Keratinocyte (primary cell): ENCODE results near the gene HMGXB3. TPM values are rescaled to one million over a fixed set of nuclear protein-coding genes. Genes with fewer than 3 reads are reported as not detected.

Experiments used
- DNase-seq: peaks from one replicate; pipeline ENCODE4 v3.0.0-alpha.2; 2011; ENCODE audit warnings: low read depth, missing footprints, low spot score
- FAIRE-seq: peaks from 2 replicates; lab custom pipeline; 2011; peaks lifted over from hg19 to GRCh38; lab: Jason Lieb, UNC
- H2AFZ ChIP-seq: 2 replicates; pipeline ENCODE4 v1.6.0; 2012; ENCODE audit warnings: low read length, control low read depth, inconsistent platforms; ENCODE audit not compliant: control insufficient read depth
- H3K27ac ChIP-seq: 2 replicates; pipeline ENCODE4 v1.5.1; 2011; ENCODE audit warnings: low read length; ENCODE audit not compliant: control insufficient read depth, insufficient read depth
- H3K27me3 ChIP-seq: 3 replicates; pipeline ENCODE4 v1.6.0; 2011; ENCODE audit warnings: low read length; ENCODE audit not compliant: control insufficient read depth, insufficient read depth; ENCODE audit errors: extremely low read depth
- H3K36me3 ChIP-seq, 2 experiments: 2 replicates in 1 of 2; 3 replicates in 1 of 2; pipeline ENCODE4 v1.5.1; 2011; ENCODE audit warnings: low read length in 2 of 2, mild to moderate bottlenecking in 1 of 2; ENCODE audit not compliant: control insufficient read depth in 2 of 2, insufficient read depth in 2 of 2; ENCODE audit errors: extremely low read depth in 1 of 2
- H3K4me1 ChIP-seq: 3 replicates; pipeline ENCODE4 v1.5.1; 2011; ENCODE audit warnings: low read length; ENCODE audit not compliant: control insufficient read depth, insufficient read depth; ENCODE audit errors: extremely low read depth
- H3K4me2 ChIP-seq: 3 replicates; pipeline ENCODE4 v1.6.0; 2011; ENCODE audit warnings: low read depth, low read length; ENCODE audit not compliant: control insufficient read depth, insufficient read depth; ENCODE audit errors: extremely low read depth
- H3K4me3 ChIP-seq, 3 experiments: fragments of 200-600 bp in 1 of 3; sonication (generic) in 1 of 3; 2 replicates in 2 of 3; 3 replicates in 1 of 3; pipeline ENCODE4 v1.5.1; 2011 to 2016; ENCODE audit warnings: low read length in 3 of 3, mild to moderate bottlenecking in 3 of 3, control low read depth in 2 of 3, inconsistent platforms in 1 of 3, low read depth in 1 of 3, mixed read lengths in 1 of 3, mixed run types in 1 of 3, moderate library complexity in 1 of 3; ENCODE audit not compliant: control insufficient read depth in 2 of 3, insufficient read depth in 2 of 3; ENCODE audit errors: extremely low read depth in 1 of 3
- H3K79me2 ChIP-seq: 2 replicates; pipeline ENCODE4 v1.6.0; 2012; ENCODE audit warnings: low read length; ENCODE audit not compliant: control insufficient read depth, insufficient read depth
- H3K9ac ChIP-seq: 3 replicates; pipeline ENCODE4 v1.6.0; 2011; ENCODE audit warnings: low read length; ENCODE audit not compliant: control insufficient read depth, insufficient read depth; ENCODE audit errors: extremely low read depth
- H3K9me1 ChIP-seq: 3 replicates; pipeline ENCODE4 v1.6.0; 2011; ENCODE audit warnings: low read length; ENCODE audit not compliant: control insufficient read depth, insufficient read depth; ENCODE audit errors: extremely low read depth
- H3K9me3 ChIP-seq: 2 replicates; pipeline ENCODE4 v1.5.1; 2012; ENCODE audit warnings: low read depth, low read length; ENCODE audit not compliant: control insufficient read depth
- H4K20me1 ChIP-seq: 3 replicates; pipeline ENCODE4 v1.6.0; 2011; ENCODE audit warnings: low read length; ENCODE audit not compliant: control insufficient read depth, insufficient read depth; ENCODE audit errors: extremely low read depth
- EZH2 ChIP-seq: IDR thresholded peaks from one replicate; pipeline ENCODE4 v1.6.1; 2012; ENCODE audit warnings: inconsistent platforms, mild to moderate bottlenecking, low read length, moderate library complexity
- dilution Hi-C: fragments of 300-500 bp; cut with MboI; formaldehyde crosslinking; loops from one replicate; pipeline ENCODE4 v1.7.0; 2020; ENCODE audit warnings: low sequenced_read_pairs; ENCODE audit not compliant: extremely low pct_ligation_motif_present
- polyA plus RNA-seq, 5 experiments: library from polyadenylated mRNA; depleted of rRNA in 3 of 5; stranded (reverse) in 3 of 5; stranded (forward) in 1 of 5; unstranded in 1 of 5; fragments of >200 nt; gene quantifications; 1 replicate in 1 of 5; 2 replicates in 3 of 5; 3 replicates in 1 of 5; pipeline versions ENCODE4 v1.2.1 to v1.2.3, GENCODE V29; 2011 to 2012; ENCODE audit warnings: missing spikeins in 2 of 5, low read depth in 1 of 5, low replicate concordance in 1 of 5
- TF ChIP-seq, protein P1 (sequence below), 3 experiments: IDR thresholded peaks in 1 of 3; conservative IDR thresholded peaks in 1 of 3; optimal IDR thresholded peaks in 1 of 3; 2 replicates in 2 of 3; 3 replicates in 1 of 3; pipeline versions ENCODE3 to v1.5.1; 2011; ENCODE audit warnings: low read length in 3 of 3, mild to moderate bottlenecking in 3 of 3, moderate library complexity in 2 of 3, control low read depth in 1 of 3, inconsistent platforms in 1 of 3; ENCODE audit not compliant: insufficient read depth in 2 of 3; ENCODE audit errors: extremely low read depth in 1 of 3

Gene HMGXB3
- polyA plus RNA-seq, 1 donor (not counting 4 experiments of a cell fraction or from before 2014, with no cell fraction given): 39.4 TPM

GRCh38 chr5:149993471-149993870 lies 7.1 kb upstream of the HMGXB3 start:
- H3K9ac ChIP-seq: no peak overlapping the region
- no peak overlapping the region for H2AFZ ChIP-seq
- no peaks in the 10 kb centered on the region for H3K27me3 ChIP-seq
- no peaks in the 10 kb centered on the region for H3K9me3 ChIP-seq
- H3K36me3 ChIP-seq: peaks cover 7% of the 10 kb centered on the region in 2 experiments
- H3K9me1 ChIP-seq: no peaks in the 10 kb centered on the region
- TF ChIP-seq EZH2: no peak
- TF ChIP-seq, protein P1, sequence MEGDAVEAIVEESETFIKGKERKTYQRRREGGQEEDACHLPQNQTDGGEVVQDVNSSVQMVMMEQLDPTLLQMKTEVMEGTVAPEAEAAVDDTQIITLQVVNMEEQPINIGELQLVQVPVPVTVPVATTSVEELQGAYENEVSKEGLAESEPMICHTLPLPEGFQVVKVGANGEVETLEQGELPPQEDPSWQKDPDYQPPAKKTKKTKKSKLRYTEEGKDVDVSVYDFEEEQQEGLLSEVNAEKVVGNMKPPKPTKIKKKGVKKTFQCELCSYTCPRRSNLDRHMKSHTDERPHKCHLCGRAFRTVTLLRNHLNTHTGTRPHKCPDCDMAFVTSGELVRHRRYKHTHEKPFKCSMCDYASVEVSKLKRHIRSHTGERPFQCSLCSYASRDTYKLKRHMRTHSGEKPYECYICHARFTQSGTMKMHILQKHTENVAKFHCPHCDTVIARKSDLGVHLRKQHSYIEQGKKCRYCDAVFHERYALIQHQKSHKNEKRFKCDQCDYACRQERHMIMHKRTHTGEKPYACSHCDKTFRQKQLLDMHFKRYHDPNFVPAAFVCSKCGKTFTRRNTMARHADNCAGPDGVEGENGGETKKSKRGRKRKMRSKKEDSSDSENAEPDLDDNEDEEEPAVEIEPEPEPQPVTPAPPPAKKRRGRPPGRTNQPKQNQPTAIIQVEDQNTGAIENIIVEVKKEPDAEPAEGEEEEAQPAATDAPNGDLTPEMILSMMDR (optimal IDR thresholded peaks at IDR 0.05 in 1 of 3, IDR thresholded peaks at IDR 0.05 in 1 of 3, conservative IDR thresholded peaks at IDR 0.05 in 1 of 3; ENCODE audit: extremely low read depth in 1 of 3, insufficient read depth in 2 of 3, low read length in 3 of 3): no peak
- FAIRE-seq (no peak), DNase-seq (no peak)
- H3K27ac ChIP-seq: no peak overlapping the region
- peaks cover 6% of the 10 kb centered on the region for H3K4me1 ChIP-seq
- H3K4me3 ChIP-seq: no peak overlapping the region
- no peak overlapping the region for H3K4me2 ChIP-seq
- no peaks in the 10 kb centered on the region for H4K20me1 ChIP-seq
- dilution Hi-C loops: no loop called here
- H3K79me2 ChIP-seq: no peaks in the 10 kb centered on the region

GRCh38 chr5:149995385-149996204 lies 4.9 kb upstream of the HMGXB3 start:
- Histone ChIP-seq H3K9me1 (no peaks in the 10 kb centered on the region), H3K4me3 (no peak overlapping the region), H3K36me3 (peaks cover 7% of the 10 kb centered on the region in 2 experiments), H3K9ac (no peak overlapping the region), H3K4me2 (peak overlapping the region; percentile 50), H3K79me2 (no peaks in the 10 kb centered on the region), H3K27ac (no peak overlapping the region), H4K20me1 (no peaks in the 10 kb centered on the region), H3K9me3 (no peaks in the 10 kb centered on the region), H3K27me3 (no peaks in the 10 kb centered on the region), H3K4me1 (peaks cover 17% of the 10 kb centered on the region), H2AFZ (peak overlapping the region; percentile 24)
- dilution Hi-C loops: no loop called here
- FAIRE-seq (no peak), DNase-seq (no peak)
- TF ChIP-seq, protein P1 (optimal IDR thresholded peaks at IDR 0.05 in 1 of 3, IDR thresholded peaks at IDR 0.05 in 1 of 3, conservative IDR thresholded peaks at IDR 0.05 in 1 of 3; ENCODE audit: extremely low read depth in 1 of 3, insufficient read depth in 2 of 3, low read length in 3 of 3): no peak
- no peak for TF ChIP-seq EZH2
